ENCODE data around the gene HP. TPM values are rescaled to one million over a fixed set of nuclear protein-coding genes. Genes with fewer than 3 reads are reported as not detected.
"Not testable (repeated sequence)": the region's sequence is repeated elsewhere in the genome, so short reads cannot be mapped to it uniquely, and the experiment has no call there.

HP gene
- total RNA-seq, 4 donors from 2014 or later = 1.9 TPM; not detected in 3

- Histone ChIP-seq H3K4me1 (no peaks in the 10 kb centered on the region), H3K36me3 (no peaks in the 10 kb centered on the region), H3K27me3 (no peaks in the 10 kb centered on the region), H3K4me3 (no peak overlapping the region), H3K9me3 (no peaks in the 10 kb centered on the region), H3K27ac (no peak overlapping the region)
- in situ Hi-C loops (cut with MboI; ENCODE audit: low pct_ligation_motif_present in 1 of 4, low pct_unique_long_range_greater_than_20kb in 1 of 4, low sequenced_read_pairs in 3 of 4) (no loop called here), intact Hi-C loops (cut with DNase I; ENCODE audit: low total_unique reads) (no loop called here)
- 88 to 100% methylated on average over 1 to 4 of the region's 4 CpGs for WGBS, 2 donors (ENCODE audit: low coverage in 1 of 2)
- DNase-seq = no peak
- TF ChIP-seq EP300 (IDR thresholded peaks at IDR 0.05; ENCODE audit: low read depth) (no peak), CTCF (IDR thresholded peaks at IDR 0.05) (no peak), POLR2AphosphoS5 (IDR thresholded peaks at IDR 0.05) (no peak), POLR2A (IDR thresholded peaks at IDR 0.05) (no peak)
These were observed 1.6 kb downstream of the HP start for GRCh38 chr16:72055911-72056310.

- WGBS, 2 donors (ENCODE audit: low coverage in 1 of 2) = no CpG with 5 or more reads among the region's 6 CpGs
- H3K4me1 ChIP-seq; H3K4me3 ChIP-seq; intact Hi-C loops (cut with DNase I; ENCODE audit: low total_unique reads); DNase-seq; H3K9me3 ChIP-seq; H3K36me3 ChIP-seq; in situ Hi-C loops (cut with MboI; ENCODE audit: low pct_ligation_motif_present in 1 of 4, low pct_unique_long_range_greater_than_20kb in 1 of 4, low sequenced_read_pairs in 3 of 4); H3K27me3 ChIP-seq; H3K27ac ChIP-seq: not testable (repeated sequence)
These were observed 3.0 kb downstream of the HP start for GRCh38 chr16:72057313-72057712.

- WGBS, 2 donors (ENCODE audit: low coverage in 1 of 2) = 33 to 68% methylated on average over 1 to 7 of the region's 7 CpGs
These were observed 4.8 kb downstream of the HP start for GRCh38 chr16:72059060-72059459.

GRCh38 chr16:72060405-72060804 is 6.1 kb downstream of the HP start:
- Histone ChIP-seq H3K36me3 (no peaks in the 10 kb centered on the region), H3K9me3 (no peaks in the 10 kb centered on the region), H3K27me3 (no peaks in the 10 kb centered on the region), H3K4me1 (no peaks in the 10 kb centered on the region), H3K27ac (no peak overlapping the region), H3K4me3 (no peak overlapping the region)
- DNase-seq = no peak
- intact Hi-C loops (cut with DNase I; ENCODE audit: low total_unique reads) (no loop called here), in situ Hi-C loops (cut with MboI; ENCODE audit: low pct_ligation_motif_present in 1 of 4, low pct_unique_long_range_greater_than_20kb in 1 of 4, low sequenced_read_pairs in 3 of 4) (no loop called here)
- 94% methylated on average over 9 of the region's 9 CpGs; no CpG with 5 or more reads in 1 of the 2 donors for WGBS, 2 donors (ENCODE audit: low coverage in 1 of 2)
- TF ChIP-seq CTCF (IDR thresholded peaks at IDR 0.05) (no peak), POLR2AphosphoS5 (IDR thresholded peaks at IDR 0.05) (no peak), EP300 (IDR thresholded peaks at IDR 0.05; ENCODE audit: low read depth) (no peak), POLR2A (IDR thresholded peaks at IDR 0.05) (no peak)

More at GRCh38 chr16:72059060-72059459, 4.8 kb downstream of the HP start:
- in situ Hi-C loops (cut with MboI; ENCODE audit: low pct_ligation_motif_present in 1 of 4, low pct_unique_long_range_greater_than_20kb in 1 of 4, low sequenced_read_pairs in 3 of 4); H3K27me3 ChIP-seq; intact Hi-C loops (cut with DNase I; ENCODE audit: low total_unique reads); DNase-seq; H3K9me3 ChIP-seq; H3K36me3 ChIP-seq; H3K4me1 ChIP-seq; H3K27ac ChIP-seq; H3K4me3 ChIP-seq: not testable (repeated sequence)

- H3K27ac ChIP-seq = no peak overlapping the region
- DNase-seq = no peak
- no peaks in the 10 kb centered on the region for H3K36me3 ChIP-seq
- H3K4me1 ChIP-seq = no peaks in the 10 kb centered on the region
- H3K27me3 ChIP-seq = no peaks in the 10 kb centered on the region
- 95% methylated on average over 1 of the region's 1 CpG; no CpG with 5 or more reads in 1 of the 2 donors for WGBS, 2 donors (ENCODE audit: low coverage in 1 of 2)
- intact Hi-C loops (cut with DNase I; ENCODE audit: low total_unique reads) = no loop called here
- H3K9me3 ChIP-seq = no peaks in the 10 kb centered on the region
- TF ChIP-seq CTCF (IDR thresholded peaks at IDR 0.05) (no peak), POLR2A (IDR thresholded peaks at IDR 0.05) (no peak), POLR2AphosphoS5 (IDR thresholded peaks at IDR 0.05) (no peak), EP300 (IDR thresholded peaks at IDR 0.05; ENCODE audit: low read depth) (no peak)
- in situ Hi-C loops (cut with MboI; ENCODE audit: low pct_ligation_motif_present in 1 of 4, low pct_unique_long_range_greater_than_20kb in 1 of 4, low sequenced_read_pairs in 3 of 4) = no loop called here
- no peak overlapping the region for H3K4me3 ChIP-seq
These were observed 7.3 kb downstream of the HP start for GRCh38 chr16:72061564-72061963.
